ENCODE results near the gene USP31. TPM values are rescaled to one million over a fixed set of nuclear protein-coding genes. Genes with fewer than 3 reads are reported as not detected.

The USP31 gene
- total and polyA plus RNA-seq, 2 of the 13 experiments (the other 11 are each of a cell fraction or from before 2014, with no cell fraction given), result 22.5 to 23.3 TPM

- TF ChIP-seq ZNF10 (CRISPR knock-in tag; IDR thresholded peaks at IDR 0.05; ENCODE audit: borderline replicate concordance, low read depth), result no peak
- TF ChIP-seq KAT7 (CRISPR knock-in tag; IDR thresholded peaks at IDR 0.05; ENCODE audit: borderline replicate concordance), result peak; percentile 39; the same call in 1 of the 2 replicates
- peak; percentile 98 for TF ChIP-seq PAXIP1 (CRISPR knock-in tag; conservative IDR thresholded peaks at IDR 0.05)
- TF ChIP-seq AHDC1 (CRISPR knock-in tag; IDR thresholded peaks at IDR 0.05; ENCODE audit: borderline replicate concordance), result peak; percentile 95; the same call in 1 of the 2 replicates
- peak; percentile 63; the same call in 1 of the 2 replicates for TF ChIP-seq KAT8 (CRISPR knock-in tag; IDR thresholded peaks at IDR 0.05)
- no peak for TF ChIP-seq MAFF (IDR thresholded peaks at IDR 0.05; ENCODE audit: low read depth, low read length)
- TF ChIP-seq NCOA2 (CRISPR knock-in tag; IDR thresholded peaks at IDR 0.05), result peak; percentile 89
- peak; percentile 43; the same call in 1 of the 2 replicates for TF ChIP-seq ZNF580 (CRISPR knock-in tag; IDR thresholded peaks at IDR 0.05; ENCODE audit: borderline replicate concordance, low read depth)
- TF ChIP-seq HNF4G (IDR thresholded peaks at IDR 0.05; ENCODE audit: borderline replicate concordance, low read depth, low read length), result peak; percentile 92
- TF ChIP-seq HNF4G (CRISPR knock-in tag; IDR thresholded peaks at IDR 0.05; ENCODE audit: borderline replicate concordance, low read depth), result peak; percentile 93; the same call in 1 of the 2 replicates
- TF ChIP-seq HMG20A (CRISPR knock-in tag; IDR thresholded peaks at IDR 0.05; ENCODE audit: borderline replicate concordance), result peak; percentile 91; the same call in 1 of the 2 replicates
- TF ChIP-seq SIX4 (CRISPR knock-in tag; IDR thresholded peaks at IDR 0.05), result peak; percentile 84
- 0 out of 2 replicates have a peak, but pooled peaks have one; percentile 41 for TF ChIP-seq TBP (CRISPR knock-in tag; IDR thresholded peaks at IDR 0.05)
- peak; percentile 63 for TF ChIP-seq FOXP4 (CRISPR knock-in tag; IDR thresholded peaks at IDR 0.05)
- peak; percentile 54; the same call in 1 of the 2 replicates for TF ChIP-seq ZNF709 (CRISPR knock-in tag; IDR thresholded peaks at IDR 0.05)
- no peak for TF ChIP-seq SKI (IDR thresholded peaks at IDR 0.05; ENCODE audit: partially characterized antibody)
- TF ChIP-seq RXRB (CRISPR knock-in tag; IDR thresholded peaks at IDR 0.05; ENCODE audit: borderline replicate concordance), result peak; percentile 93
These were observed 45.0 kb downstream of the USP31 start (continued) for GRCh38 chr16:23104032-23104955.

Data from HepG2 (cell line).